Globus pallidus (tissue), 1 donor: ENCODE measurements around the gene SMG1.

Source experiments
- DNase-seq: peaks from one replicate; pipeline ENCODE4 v3.0.0-alpha.2; 2015; ENCODE audit warnings: low spot score

Gene SMG1

GRCh38 chr16:18852647-18853046 is 73.6 kb downstream of the SMG1 start:
- DNase-seq: no peak

DNA sequence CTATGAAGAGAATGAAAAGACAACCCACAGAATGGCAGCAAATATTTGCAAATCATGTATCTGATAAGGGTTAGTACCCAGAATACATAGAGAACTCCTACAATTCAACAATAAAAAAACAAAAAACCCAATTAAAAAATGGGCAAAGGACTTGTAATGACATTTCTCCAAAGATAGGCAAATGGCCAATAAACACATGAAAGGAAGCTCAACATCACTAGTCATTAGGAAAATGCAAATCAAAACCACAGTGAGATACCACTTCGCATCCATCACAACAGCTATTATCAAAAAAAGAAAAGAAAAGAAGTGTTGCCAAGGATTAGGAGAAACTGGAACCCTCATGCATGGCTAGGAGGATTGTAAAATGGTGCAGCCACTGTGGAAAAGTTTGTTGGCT is 79.8 kb downstream of the SMG1 start:
- no peak for DNase-seq

DNA sequence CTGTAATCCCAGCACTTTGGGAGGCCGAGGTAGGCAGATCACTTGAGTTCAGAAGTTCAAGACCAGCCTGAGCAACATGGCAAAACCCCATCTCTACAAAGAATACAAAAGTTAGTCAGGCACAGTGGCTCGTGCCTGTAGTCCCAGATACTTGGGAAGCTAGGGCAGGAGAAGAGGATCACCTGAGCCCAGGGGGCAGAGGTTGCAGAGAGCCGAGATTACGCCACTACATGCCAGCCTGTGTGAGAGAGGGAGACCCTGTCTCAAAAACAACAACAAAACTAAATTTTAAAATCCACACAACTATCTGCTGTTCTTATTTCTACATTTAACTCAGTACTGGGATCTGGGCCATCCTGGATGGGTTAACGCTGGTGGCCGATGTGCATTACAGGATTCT is 83.6 kb downstream of the SMG1 start:
- no peak for DNase-seq

DNA sequence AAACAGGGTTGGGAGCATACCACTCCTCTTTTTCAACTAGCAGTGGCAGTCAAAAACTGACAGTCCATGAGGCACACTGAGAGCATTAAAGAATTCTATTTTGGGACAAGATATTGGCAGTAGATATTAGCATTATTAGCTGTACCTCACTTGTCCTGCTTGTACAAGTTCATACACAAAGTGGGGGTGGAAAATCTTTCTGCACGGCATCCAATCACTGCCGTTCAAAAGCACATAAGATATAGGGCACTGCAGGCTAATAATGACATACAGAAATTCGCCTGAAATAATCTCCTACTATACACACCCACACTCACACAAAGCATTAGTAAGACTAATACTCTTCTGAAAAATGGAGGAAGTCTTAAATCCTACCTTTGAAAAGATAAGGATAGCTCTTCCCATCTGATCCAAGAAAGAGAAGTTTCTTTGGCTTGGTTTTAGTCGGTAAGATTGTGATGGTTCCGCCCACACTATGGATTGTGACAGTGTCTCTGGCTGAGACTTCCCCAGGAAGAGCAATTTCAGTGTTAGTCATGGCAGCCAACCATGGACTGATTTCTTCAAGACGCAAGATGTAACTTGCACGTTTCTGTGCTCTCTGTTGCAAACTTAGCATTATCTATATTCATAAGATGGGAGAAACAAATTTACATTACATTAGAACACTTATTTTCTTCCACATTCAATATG is 84.2 kb downstream of the SMG1 start:
- DNase-seq: no peak

DNA sequence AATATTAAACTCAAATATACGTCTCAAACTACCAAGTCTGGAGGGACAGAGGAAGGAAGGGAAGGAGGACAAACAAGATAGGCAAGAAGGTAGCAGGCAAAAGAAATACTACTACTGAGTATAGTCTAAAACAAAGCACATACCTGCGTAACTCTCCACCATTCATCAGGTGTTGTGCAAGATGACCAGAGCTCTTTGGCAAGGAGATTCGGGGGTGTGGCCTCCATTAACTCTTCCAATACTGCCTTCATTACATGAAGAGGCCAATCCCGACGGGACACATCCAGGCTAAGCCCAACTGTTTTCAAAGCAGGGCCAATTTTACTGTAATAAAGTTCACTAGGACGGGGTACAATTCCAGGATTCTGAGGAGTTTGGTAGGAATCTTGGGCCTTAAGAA is 86.7 kb downstream of the SMG1 start:
- DNase-seq: no peak

GRCh38 chr16:18836702-18837101 is 89.5 kb downstream of the SMG1 start:
- no peak for DNase-seq

DNA sequence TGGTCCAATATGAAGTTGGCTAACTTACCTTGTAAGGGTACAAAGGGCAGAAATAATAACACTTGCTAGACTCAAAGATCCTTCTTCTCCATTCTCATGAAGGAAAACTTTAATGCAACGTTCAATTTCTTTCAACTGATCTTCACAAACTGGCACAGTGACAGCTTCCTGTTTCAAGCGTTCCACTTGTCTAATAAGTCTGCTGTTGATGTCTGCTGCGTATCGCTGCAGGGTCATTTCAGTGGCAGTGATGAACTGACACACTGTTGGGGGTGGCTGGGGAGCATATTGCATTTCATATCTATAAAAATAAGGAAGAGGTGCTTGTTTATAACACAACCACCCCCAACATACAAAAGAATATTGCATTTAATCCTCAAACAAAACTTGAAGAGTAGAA is 91.3 kb downstream of the SMG1 start:
- DNase-seq: no peak

GRCh38 chr16:18833707-18834505 is 92.3 kb downstream of the SMG1 start:
- DNase-seq: no peak

GRCh38 chr16:18832613-18833012 is 93.6 kb downstream of the SMG1 start:
- no peak for DNase-seq

GRCh38 chr16:18832006-18832405 is 94.2 kb downstream of the SMG1 start:
- no peak for DNase-seq

- DNase-seq: no peak
Measured at GRCh38 chr16:18829251-18829650, 97.0 kb downstream of the SMG1 start.

DNA sequence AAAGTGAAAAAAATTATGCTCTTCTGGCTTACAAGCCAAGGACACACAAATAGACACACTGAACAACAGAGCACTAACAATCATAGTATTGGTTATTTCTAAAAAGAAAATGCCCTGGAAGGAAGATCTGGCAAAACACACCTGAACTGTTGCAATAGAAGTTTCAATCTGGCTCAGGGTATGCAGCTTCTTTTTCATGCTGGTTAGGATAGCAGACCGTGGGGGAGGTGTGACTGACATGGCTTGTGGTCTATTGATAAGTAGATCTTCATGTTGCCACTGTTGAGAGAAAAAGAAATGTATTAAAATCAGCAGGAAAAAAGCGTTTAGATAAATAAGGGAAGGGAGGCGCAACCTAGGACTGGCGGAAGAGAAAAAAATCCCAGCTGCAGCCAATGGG is 98.3 kb downstream of the SMG1 start:
- no peak for DNase-seq

GRCh38 chr16:18816286-18816685 is 109.9 kb downstream of the SMG1 start:
- DNase-seq: peak; percentile 82

GRCh38 chr16:18811925-18812324 is 114.3 kb downstream of the SMG1 start:
- DNase-seq: no peak

GRCh38 chr16:18809165-18809564 is 117.0 kb downstream of the SMG1 start:
- DNase-seq: no peak

GRCh38 chr16:18805257-18805773 is 120.9 kb downstream of the SMG1 start:
- DNase-seq: no peak

GRCh38 chr16:18804540-18804939 is 121.7 kb downstream of the SMG1 start:
- no peak for DNase-seq

GRCh38 chr16:18803569-18804462 is 122.4 kb downstream of the SMG1 start:
- DNase-seq: no peak

GRCh38 chr16:18802767-18803343 is 123.4 kb downstream of the SMG1 start:
- DNase-seq: no peak

DNA sequence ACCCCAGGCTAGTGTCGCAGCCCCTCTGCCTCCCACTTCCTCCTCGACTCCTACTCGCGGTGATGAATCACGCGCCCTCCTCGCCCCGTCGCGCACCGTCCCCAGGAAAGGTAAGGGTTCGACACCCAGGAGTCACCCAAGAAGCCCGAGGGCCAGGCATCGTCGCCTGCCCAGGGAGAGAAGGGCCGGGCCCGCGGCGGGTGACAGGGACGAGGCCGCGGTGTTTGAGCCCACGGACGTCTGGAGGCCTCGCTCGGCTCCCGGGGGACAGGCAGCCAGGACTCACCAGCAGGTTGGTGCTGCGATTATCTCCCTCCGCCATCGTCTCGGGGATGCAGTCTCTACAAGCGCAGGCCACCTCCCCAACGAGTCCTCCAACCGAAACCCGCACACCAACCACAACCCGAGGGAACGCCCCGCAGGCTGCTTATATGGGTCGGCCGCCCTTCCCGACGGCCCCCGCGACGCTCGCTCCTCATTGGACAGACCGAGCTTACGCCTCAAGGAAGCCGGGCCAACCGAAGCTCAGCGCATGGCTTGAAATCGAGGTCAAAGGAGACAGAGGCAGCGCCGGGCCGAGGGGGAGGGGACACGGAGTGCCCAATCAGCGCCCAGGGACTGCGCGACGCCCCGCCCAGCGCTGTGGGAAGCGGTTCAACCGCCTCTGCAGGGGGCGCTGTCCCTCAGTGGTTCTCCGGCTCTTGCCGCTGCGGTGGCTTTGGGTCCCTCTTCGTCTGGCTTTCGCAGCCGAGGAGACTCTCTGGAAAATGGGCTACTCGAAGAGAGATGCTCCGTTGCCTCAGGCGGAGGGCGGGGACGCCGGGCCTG is 124.8 kb downstream of the SMG1 start, which contains the start of gene ARL6IP1:
ARL6IP1 (minus strand) TSS at position 405 of the 828 bp plus-strand sequence; CDS start at position 322, 83 bp downstream.
- DNase-seq: peak; percentile 100

- DNase-seq: no peak
Measured at GRCh38 chr16:18800775-18801144, 125.4 kb downstream of the SMG1 start.
